HG03378 (cell line): ENCODE measurements around the gene SELENOM.

Experiments
- ATAC-seq: cut with Tn5 transposase; IDR thresholded peaks from one replicate; pipeline ENCODE4 v1.9.1; 2021; ENCODE audit warnings: mild to moderate bottlenecking, moderate library complexity; ENCODE audit not compliant: unreplicated experiment

Gene SELENOM

GRCh38 chr22:31107178-31107893, at the start of gene SELENOM:
SELENOM (minus strand) TSS chr22:31107568; CDS start chr22:31107505, 63 bp downstream.
- ATAC-seq = peak; percentile 56

GRCh38 chr22:31155422-31155821, 48.1 kb upstream of the SELENOM start:
- ATAC-seq = no peak

GRCh38 chr22:31154975-31155374, 47.6 kb upstream of the SELENOM start:
- no peak for ATAC-seq

- ATAC-seq = no peak
Observed at GRCh38 chr22:31153357-31153756, 46.0 kb upstream of the SELENOM start.

- no peak for ATAC-seq
Observed at GRCh38 chr22:31151872-31152271, 44.5 kb upstream of the SELENOM start.

GRCh38 chr22:31150615-31151014, 43.2 kb upstream of the SELENOM start:
- ATAC-seq = no peak

GRCh38 chr22:31148953-31149627, 41.7 kb upstream of the SELENOM start:
- ATAC-seq = no peak

GRCh38 chr22:31148488-31148887, 41.1 kb upstream of the SELENOM start:
- ATAC-seq = no peak

- ATAC-seq = no peak
Observed at GRCh38 chr22:31144223-31144622, 36.9 kb upstream of the SELENOM start.

GRCh38 chr22:31143537-31143936, 36.2 kb upstream of the SELENOM start:
- ATAC-seq = no peak

- ATAC-seq = no peak
Observed at GRCh38 chr22:31143038-31143437, 35.7 kb upstream of the SELENOM start.

- ATAC-seq = no peak
Observed at GRCh38 chr22:31142285-31142684, 34.9 kb upstream of the SELENOM start.

- no peak for ATAC-seq
Observed at GRCh38 chr22:31141551-31141950, 34.2 kb upstream of the SELENOM start.

GRCh38 chr22:31140746-31141145, 33.4 kb upstream of the SELENOM start:
- no peak for ATAC-seq

GRCh38 chr22:31139866-31140716, 32.7 kb upstream of the SELENOM start, which contains the start of gene PLA2G3:
PLA2G3 (minus strand) TSS chr22:31140508; CDS start chr22:31140354, 154 bp downstream.
- ATAC-seq = no peak

- ATAC-seq = no peak
Observed at GRCh38 chr22:31139066-31139465, 31.7 kb upstream of the SELENOM start.

- no peak for ATAC-seq
Observed at GRCh38 chr22:31138126-31138525, 30.8 kb upstream of the SELENOM start.

- no peak for ATAC-seq
Observed at GRCh38 chr22:31137721-31138120, 30.4 kb upstream of the SELENOM start.

- ATAC-seq = no peak
Observed at GRCh38 chr22:31136711-31137110, 29.3 kb upstream of the SELENOM start.

- no peak for ATAC-seq
Observed at GRCh38 chr22:31136155-31136554, 28.8 kb upstream of the SELENOM start.

GRCh38 chr22:31135706-31136105, 28.3 kb upstream of the SELENOM start:
- ATAC-seq = no peak
